COLO829 (cell line): Measurements from ENCODE around the gene TRH.
"Not testable (repeated sequence)": the region's sequence is repeated elsewhere in the genome, so short reads cannot be mapped to it uniquely, and the experiment has no call there.

ENCODE experiments used
- DNase-seq: peaks from one replicate; pipeline ENCODE4 v3.0.0; 2012; ENCODE audit warnings: low spot score

Gene TRH

DNA sequence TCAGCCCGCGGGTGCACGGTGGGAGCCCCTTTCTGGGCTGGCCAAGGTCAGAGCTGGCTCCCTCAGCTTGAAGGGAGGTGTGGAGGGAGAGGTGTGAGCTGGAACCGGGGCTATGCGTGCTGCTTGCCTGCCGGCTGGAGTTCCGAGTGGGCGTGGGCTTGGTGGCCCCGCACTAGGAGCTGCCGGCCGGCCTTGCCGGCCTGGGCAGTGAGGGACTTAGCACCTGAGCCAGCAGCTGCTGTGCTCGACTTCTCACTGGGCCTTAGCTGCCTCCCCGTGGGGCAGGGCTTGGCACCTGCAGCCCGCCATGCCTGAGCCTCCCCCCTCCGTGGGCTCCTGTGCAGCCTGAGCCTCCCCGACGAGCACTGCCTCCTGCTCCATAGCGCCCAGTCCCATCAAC is 36.0 kb downstream of the TRH start:
- no peak for DNase-seq

GRCh38 chr3:130012108-130012507 is 37.6 kb downstream of the TRH start:
- DNase-seq = not testable (repeated sequence)

DNA sequence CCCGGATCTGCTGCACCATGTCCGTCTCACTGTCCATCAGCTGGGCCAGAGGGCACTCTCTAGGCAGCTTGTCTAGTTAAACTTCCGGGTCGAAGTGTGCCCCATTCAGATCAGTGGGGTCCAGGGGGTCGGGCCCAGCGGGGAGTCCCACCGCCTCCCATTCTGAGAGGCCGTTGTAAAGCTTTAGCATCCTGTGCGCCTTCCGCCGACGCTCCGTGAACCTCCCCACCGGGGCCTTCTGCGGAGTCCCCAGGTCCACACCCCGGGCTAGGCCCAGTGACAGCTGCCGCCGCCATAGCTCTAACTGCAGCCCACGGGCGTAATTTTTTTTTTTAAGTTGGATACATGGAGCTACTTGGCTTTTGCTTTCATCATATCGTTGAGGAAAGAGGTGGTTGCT is 38.7 kb downstream of the TRH start:
- not testable (repeated sequence) for DNase-seq

DNA sequence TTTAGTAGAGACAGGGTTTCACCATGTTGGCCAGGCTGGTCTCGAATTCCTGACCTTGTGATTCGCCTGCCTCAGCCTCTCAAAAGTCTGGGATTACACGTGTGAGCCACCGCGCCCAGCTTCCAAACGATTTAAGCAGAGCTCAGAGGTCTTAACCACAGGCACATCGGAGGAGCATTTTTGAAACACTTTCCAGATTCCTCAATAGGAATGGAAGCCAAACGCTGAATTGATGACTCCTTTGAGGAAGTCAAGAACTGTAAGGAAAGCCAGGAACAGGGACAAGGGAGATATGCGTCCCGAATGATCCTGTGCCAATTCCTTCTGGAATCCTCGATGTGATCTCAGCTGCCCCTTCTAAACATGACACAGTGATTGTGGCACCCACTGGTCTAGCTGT is 40.0 kb downstream of the TRH start:
- DNase-seq = no peak

- DNase-seq = not testable (repeated sequence)
Measured at GRCh38 chr3:130017661-130018060, 43.1 kb downstream of the TRH start.

DNA sequence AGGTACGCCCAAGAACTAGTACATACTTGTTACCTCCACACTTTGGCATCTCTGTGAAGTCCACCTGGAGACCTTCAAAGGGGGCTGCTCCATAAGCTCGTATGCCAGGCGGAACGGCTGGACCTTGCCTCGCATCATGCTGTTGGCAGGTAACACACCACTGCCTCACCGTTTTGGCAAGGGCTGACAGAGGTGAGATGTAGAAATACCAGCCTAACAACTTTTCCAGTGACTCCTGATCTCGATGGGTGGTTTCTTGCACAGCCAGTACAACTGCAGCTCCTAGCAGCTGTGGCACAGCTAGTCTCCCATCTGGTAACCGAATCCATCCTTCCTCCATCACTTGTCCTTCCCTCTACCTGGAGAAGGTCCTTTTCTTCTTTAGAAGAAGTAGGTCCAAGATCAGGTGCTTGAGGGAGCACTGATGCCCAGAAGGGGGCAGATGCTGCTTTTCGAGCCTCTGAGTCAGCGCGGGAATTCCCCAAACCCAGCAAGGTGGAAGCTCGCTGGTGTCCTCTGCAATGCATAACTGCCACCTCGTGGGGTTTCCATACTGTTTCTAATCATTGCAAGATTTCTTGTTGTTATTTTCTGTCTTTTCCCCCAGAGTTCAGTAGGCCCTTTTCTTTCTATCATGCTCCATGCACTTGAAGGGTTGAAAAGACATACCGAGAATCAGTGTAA is 51.8 kb downstream of the TRH start:
- not testable (repeated sequence) for DNase-seq

DNA sequence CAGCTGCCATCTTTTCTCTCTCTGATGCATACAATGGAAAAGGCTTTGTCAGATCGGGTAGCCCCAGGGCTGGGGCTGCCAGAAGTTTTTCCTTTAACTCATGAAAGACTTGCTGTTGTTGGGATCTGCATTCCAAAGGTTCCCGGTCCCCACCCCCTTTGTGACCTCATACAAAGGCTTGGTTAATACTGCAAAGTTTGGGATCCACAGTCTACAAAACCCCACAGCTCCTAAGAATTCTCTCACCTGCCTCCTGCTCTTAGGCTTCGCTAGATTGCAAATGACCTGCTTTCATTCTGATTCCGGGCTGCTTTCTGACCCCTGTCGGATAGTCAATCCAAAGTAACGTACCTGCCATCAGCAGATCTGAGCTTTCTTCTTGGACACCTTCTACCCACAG is 52.9 kb downstream of the TRH start:
- not testable (repeated sequence) for DNase-seq
